Body of pancreas (tissue), 4 donors: Measurements from ENCODE around the gene ENPP1.

Experiments
- CTCF ChIP-seq, 7 experiments: fragments of 450-650 bp in 4 of 7; fragments of 200-600 bp in 3 of 7; sonication (generic) in 3 of 7; IDR thresholded peaks; one replicate each; pipeline ENCODE4 v1.5.1; 2016 to 2019; ENCODE audit warnings: antibody characterized with exemption in 7 of 7
- POLR2A ChIP-seq, 3 donors: fragments of 450-650 bp; IDR thresholded peaks; one replicate each; pipeline ENCODE4 v1.6.1; 2016; ENCODE audit warnings: antibody characterized with exemption in 3 of 3, mild to moderate bottlenecking in 2 of 3

GRCh38 chr6:131763749-131764148, 44.1 kb upstream of the ENPP1 start:
- TF ChIP-seq CTCF (IDR thresholded peaks at IDR 0.05) (no peak), POLR2A (IDR thresholded peaks at IDR 0.05) (no peak)
